Brain microvascular endothelial cell (primary cell): Measurements from ENCODE around the gene RBMS1.

ENCODE experiments used
- DNase-seq: peaks from one replicate; pipeline ENCODE4 v3.0.0-alpha.2; 2020
- H3K27ac ChIP-seq: fragments of 250-450 bp; sonication (Bioruptor Pico); 2 replicates; pipeline ENCODE4 v1.5.1; 2020; ENCODE audit warnings: mild to moderate bottlenecking, moderate library complexity
- H3K27me3 ChIP-seq: fragments of 250-450 bp; sonication (Bioruptor Pico); replicated peaks from 2 replicates; pipeline ENCODE4 v1.5.1; 2020; ENCODE audit warnings: mild to moderate bottlenecking
- H3K36me3 ChIP-seq: fragments of 250-450 bp; sonication (Bioruptor Pico); replicated peaks from 2 replicates; pipeline ENCODE4 v1.5.1; 2020; ENCODE audit warnings: mild to moderate bottlenecking
- H3K4me3 ChIP-seq: 2 replicates; pipeline ENCODE4 v1.5.1; 2011; ENCODE audit warnings: low read depth, mild to moderate bottlenecking, control low read depth, low read length, moderate library complexity
- CTCF ChIP-seq: IDR thresholded peaks from 2 replicates; pipeline ENCODE4 v1.5.1; 2011; ENCODE audit warnings: low read depth, mild to moderate bottlenecking, moderate library complexity, low read length, control low read depth, inconsistent platforms; ENCODE audit errors: missing control alignments
- in situ Hi-C: cut with HindIII; loops from 2 replicates; pipeline ENCODE4 v1.10.0; 2017; ENCODE audit warnings: low sequenced_read_pairs, low pct_ligation_motif_present

Gene RBMS1

DNA sequence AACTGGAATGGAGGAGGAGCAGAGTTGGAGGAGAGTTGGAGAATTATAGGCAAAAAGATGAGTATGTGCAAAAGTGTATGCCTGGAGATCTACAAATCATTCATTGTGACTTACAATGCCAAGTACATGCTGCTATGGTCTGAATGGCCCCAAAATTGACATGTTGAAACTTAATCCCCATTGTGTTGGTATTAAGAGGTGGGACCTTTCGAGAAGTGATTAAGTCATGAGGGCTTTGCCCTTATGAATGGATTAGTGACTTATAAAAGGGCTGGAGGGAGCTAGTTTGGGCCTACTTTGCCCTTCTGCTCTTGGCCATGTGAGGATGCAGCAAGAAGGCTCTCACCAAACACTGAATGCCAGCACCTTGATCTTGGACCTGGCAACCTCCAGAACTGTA lies 6.3 kb upstream of the RBMS1 start:
- Histone ChIP-seq H3K36me3 (no peaks in the 10 kb centered on the region), H3K27me3 (no peaks in the 10 kb centered on the region), H3K27ac (no peak overlapping the region), H3K4me3 (no peak overlapping the region)
- no peak for TF ChIP-seq CTCF
- no peak for DNase-seq
- in situ Hi-C loops, result no loop called here

GRCh38 chr2:160498137-160498536 lies 4.5 kb upstream of the RBMS1 start:
- in situ Hi-C loops, result no loop called here
- TF ChIP-seq CTCF, result no peak
- no peaks in the 10 kb centered on the region for H3K27me3 ChIP-seq
- DNase-seq, result no peak
- H3K36me3 ChIP-seq, result no peaks in the 10 kb centered on the region
- H3K27ac ChIP-seq, result no peak overlapping the region
- no peak overlapping the region for H3K4me3 ChIP-seq

DNA sequence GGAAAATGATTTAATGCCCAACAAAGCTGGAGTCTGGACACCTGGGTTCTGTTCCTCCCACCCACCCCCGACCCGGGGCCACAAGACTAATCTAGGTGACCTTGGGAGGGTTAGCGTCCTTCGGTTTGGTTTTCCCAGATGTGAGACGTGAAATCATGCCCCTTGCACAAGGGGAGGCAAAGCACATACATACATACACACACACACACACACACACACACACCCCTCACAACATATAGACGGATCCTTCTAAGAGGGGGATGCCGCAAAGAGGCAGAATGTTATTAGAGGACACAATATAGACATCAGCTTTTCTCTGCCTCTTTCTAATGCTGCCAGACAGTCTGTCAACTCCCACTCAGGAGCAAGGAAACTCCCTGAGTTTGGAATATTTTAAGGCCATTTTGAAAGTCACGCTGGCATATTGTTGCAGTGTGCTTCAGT lies 616 bp upstream of the RBMS1 start:
- Histone ChIP-seq H3K27me3 (no peaks in the 10 kb centered on the region), H3K27ac (no peak overlapping the region)
- no peak for DNase-seq

GRCh38 chr2:160492401-160493226 lies 993 bp downstream of the RBMS1 start:
- Histone ChIP-seq H3K36me3 (no peaks in the 10 kb centered on the region), H3K27ac (peak overlapping the region; percentile 90), H3K4me3 (peak overlapping the region; percentile 82), H3K27me3 (no peaks in the 10 kb centered on the region)
- in situ Hi-C loops, result no loop called here
- DNase-seq, result peak; percentile 60
- TF ChIP-seq CTCF, result no peak

More for the DNA sequence above, 616 bp upstream of the RBMS1 start:
- no peak for TF ChIP-seq CTCF
- Histone ChIP-seq H3K4me3 (peak overlapping the region; percentile 82), H3K36me3 (no peaks in the 10 kb centered on the region)
- in situ Hi-C loops, result no loop called here

- no peaks in the 10 kb centered on the region for H3K27me3 ChIP-seq
These were observed 1.7 kb downstream of the RBMS1 start for GRCh38 chr2:160491911-160492371.

More at GRCh38 chr2:160491911-160492371, 1.7 kb downstream of the RBMS1 start:
- TF ChIP-seq CTCF, result no peak
- DNase-seq, result peak; percentile 72
- in situ Hi-C loops, result no loop called here
- H3K27ac ChIP-seq, result peak overlapping the region; percentile 90
- H3K36me3 ChIP-seq, result no peaks in the 10 kb centered on the region
- peak overlapping the region; percentile 82 for H3K4me3 ChIP-seq
